HG02642 (cell line): ENCODE results near the gene ANKFN1.

Experiments used
- ATAC-seq: cut with Tn5 transposase; IDR thresholded peaks from one replicate; pipeline ENCODE4 v1.9.1; 2021; ENCODE audit warnings: mild to moderate bottlenecking; ENCODE audit not compliant: unreplicated experiment, poor library complexity

ANKFN1 gene, protein sequence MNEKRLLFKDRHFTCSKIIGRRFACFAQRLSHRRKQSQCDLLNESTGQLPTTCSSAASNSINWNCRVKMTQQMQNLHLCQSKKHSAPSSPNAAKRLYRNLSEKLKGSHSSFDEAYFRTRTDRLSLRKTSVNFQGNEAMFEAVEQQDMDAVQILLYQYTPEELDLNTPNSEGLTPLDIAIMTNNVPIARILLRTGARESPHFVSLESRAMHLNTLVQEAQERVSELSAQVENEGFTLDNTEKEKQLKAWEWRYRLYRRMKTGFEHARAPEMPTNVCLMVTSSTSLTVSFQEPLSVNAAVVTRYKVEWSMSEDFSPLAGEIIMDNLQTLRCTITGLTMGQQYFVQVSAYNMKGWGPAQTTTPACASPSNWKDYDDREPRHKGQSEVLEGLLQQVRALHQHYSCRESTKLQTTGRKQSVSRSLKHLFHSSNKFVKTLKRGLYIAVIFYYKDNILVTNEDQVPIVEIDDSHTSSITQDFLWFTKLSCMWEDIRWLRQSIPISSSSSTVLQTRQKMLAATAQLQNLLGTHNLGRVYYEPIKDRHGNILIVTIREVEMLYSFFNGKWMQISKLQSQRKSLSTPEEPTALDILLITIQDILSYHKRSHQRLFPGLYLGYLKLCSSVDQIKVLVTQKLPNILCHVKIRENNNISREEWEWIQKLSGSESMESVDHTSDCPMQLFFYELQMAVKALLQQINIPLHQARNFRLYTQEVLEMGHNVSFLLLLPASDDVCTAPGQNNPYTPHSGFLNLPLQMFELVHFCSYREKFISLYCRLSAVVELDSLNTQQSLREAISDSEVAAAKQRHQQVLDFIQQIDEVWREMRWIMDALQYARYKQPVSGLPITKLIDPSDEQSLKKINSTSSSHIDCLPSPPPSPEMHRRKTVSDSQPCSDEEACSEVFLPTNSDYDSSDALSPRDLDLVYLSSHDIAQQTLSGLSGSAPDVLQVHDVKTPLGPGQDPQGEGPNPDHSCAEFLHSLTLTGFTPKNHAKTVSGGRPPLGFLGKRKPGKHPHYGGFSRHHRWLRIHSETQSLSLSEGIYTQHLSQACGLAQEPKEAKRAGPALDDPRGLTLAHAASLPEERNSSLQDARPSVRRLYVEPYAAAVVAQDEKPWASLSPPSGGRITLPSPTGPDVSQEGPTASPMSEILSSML

DNA sequence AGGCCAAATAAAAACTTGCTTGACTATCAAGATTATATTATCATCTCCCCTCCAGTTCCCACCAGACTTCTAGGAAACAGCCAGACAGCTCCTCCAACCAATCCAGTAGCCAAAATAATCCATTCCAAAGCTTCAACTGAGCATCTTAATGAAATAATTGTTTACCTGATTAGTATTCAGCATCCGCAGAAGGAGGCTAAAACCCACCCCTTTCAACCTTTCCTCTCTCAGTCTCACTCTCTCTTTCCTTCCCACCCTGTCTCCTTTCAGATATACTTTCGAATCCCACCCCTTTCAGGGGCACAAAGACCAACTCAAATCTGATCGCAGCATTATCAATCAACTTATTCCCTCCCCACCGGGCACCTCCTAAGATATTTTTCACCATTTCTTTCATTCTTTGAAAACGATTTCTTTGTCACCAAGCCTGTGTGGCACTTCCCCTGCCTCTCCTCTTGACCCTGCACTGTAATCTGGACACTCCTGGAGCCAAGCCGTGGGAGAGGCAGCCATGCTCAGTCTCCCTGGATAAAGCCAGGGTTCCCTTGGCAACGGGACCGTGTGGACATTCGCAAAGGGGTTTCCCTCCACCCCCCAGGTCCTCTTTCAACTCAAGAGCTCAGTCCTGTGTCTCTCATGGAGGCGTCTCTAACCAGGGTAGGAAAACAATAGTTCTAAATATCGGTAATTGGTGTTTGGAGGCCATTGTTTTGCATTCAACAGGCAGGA is at the start of gene ANKFN1:
TSS of gene ANKFN1 (plus strand) at position 602 of the 729 bp plus-strand sequence. CDS start 59,193 bp downstream, outside the sequence.
- no peak for ATAC-seq

DNA sequence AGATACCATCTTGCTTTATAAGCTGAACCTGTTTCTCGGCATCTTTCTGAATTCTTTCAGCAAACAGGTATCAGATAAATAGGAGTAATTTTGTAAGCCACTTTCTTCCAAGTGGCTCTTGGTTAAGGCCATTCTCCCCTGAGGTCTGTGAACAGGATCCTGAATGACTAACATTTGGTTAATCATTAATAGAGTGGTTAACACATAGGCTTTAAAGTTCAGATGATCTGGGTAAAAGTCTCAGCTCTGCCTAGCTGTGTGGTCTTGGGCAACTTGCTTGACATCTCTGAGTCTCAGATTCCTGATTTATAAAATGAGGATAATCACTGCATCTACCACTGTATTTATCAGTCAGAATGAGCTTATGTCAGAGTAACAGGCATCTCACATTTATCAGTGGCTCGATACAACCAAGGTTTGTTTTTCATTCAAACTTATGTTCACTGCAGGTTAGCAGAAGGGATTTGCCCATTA is 44.4 kb upstream of the ANKFN1 start:
- peak; percentile 51 for ATAC-seq

DNA sequence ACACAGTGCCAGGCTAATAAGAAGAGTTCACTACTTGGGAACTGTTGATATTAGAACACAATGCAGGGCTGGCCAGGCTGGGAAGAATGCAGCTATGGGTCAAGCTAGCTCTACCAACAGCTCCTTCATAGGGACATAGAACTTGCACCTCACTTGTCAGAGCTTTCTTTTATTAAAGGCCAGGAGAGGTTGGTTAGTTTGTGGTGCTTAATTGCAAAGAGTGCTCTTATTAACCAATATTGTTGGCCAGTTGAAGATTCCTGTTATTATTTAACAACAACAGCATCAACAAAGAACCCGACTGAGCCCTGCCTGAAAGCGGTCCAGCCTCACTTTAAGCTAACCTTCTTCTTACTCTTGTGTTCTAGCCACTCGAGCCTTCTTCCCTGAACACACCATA is 43.4 kb upstream of the ANKFN1 start:
- no peak for ATAC-seq

GRCh38 chr17:56110463-56111135 is 42.7 kb upstream of the ANKFN1 start:
- no peak for ATAC-seq

DNA sequence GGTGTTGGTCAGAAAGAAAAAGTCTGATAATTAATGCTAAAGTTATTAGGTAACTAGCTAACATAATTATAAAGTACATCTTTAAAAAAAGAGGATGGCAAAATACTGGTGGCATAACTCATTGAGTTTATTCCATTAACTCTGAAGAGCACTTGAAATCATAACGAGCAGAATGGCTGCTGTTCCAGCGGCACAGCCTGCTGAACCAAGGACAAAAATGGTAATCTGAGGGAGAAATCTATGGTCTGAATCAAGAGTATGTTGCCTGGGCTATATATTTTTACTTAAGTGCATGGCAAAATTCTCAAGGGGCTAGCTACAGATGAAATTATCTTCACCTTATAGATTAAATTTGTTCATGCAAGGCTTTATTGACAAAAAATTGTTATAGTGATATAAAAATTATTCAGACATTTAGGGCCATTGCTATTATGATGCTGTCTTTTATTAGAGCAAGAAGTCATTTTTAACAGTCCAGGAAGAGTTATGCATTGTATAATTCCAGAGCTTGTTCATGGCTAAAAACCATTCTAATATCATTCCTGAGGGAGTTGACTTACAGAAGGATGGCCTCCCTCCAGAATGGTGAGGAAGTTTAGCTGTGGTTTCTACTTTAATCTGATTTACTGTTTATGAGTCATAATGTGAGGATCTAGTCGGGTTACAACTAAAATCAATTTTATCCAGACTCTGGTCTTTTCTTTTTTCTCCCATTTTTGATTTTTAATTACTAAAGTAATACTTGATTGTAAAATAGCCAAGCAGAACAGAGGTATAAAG is 41.4 kb upstream of the ANKFN1 start:
- no peak for ATAC-seq

GRCh38 chr17:56113486-56113885 is 39.8 kb upstream of the ANKFN1 start:
- no peak for ATAC-seq

- ATAC-seq: no peak
These were observed 38.8 kb upstream of the ANKFN1 start for GRCh38 chr17:56114469-56114868.

- no peak for ATAC-seq
These were observed 34.1 kb upstream of the ANKFN1 start for GRCh38 chr17:56119191-56119590.

GRCh38 chr17:56119936-56120335 is 33.3 kb upstream of the ANKFN1 start:
- ATAC-seq: no peak

- no peak for ATAC-seq
These were observed 31.9 kb upstream of the ANKFN1 start for GRCh38 chr17:56121191-56122051.

DNA sequence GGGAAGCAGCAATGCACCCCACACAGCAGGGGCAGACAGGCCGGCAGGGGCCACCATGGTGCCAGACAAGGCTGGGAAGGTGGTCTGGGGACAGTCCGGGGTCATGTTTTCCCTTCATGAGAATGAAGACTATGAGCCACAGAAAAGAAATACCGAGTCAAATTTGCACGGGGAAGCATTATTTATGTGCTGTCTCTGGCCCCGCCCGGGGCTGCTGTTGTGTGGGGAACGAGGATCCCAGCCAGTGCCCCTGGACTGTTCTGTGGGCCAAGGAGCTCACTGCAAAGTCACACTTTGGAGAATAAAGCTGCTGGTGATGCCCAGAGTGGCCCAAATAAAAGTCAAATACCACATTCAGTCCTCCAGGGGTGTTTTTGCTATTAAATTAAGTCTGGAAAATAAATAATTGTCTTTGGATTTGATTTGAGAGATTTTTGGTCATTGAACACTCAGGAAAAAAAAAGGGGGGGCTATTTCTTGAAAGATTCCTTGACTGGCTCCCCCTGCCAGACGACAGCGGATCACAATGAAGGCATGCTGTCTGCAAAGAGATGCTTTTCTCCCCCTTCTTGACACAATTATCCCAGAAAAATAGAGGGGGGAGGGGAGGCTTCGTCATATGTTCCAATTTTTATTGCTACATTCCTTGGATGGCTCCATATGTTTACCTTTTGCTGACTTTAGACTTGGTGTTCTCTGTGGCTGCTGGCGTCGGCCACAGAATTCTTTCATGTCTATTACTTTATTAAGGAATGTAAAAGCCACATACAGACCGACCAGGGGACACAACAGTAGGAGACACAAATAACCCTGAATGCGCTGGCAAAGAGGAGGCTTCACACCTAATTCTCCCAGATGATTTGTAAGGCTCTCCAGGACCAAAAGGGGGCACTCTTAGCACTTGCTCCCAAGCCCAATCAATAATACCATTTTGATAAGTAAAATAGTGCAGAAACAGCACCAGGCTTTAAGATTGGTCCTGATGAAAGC is 27.1 kb upstream of the ANKFN1 start:
- ATAC-seq: no peak

- no peak for ATAC-seq
These were observed 23.2 kb upstream of the ANKFN1 start for GRCh38 chr17:56130026-56130425.

- no peak for ATAC-seq
These were observed 22.6 kb upstream of the ANKFN1 start for GRCh38 chr17:56130631-56131030.

DNA sequence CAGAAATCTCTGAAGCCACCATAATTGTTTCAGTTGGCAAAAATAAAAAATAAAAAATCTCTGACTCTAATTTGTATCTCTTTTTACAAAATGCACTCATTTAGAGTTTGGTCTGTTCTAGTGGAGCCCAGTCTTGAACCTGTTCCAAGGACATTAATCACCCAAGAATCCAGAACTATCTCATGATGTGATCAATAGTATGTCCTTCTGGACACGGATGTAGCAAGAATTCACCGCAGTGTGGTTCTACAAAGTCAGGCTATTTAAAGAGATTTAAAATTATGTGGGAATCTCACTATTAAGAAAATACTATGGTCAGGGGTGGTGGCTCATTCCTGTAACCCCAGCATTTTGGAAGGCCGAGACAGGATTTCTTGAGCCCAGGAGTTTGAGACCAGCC is 21.8 kb upstream of the ANKFN1 start:
- ATAC-seq: no peak

- no peak for ATAC-seq
These were observed 17.0 kb upstream of the ANKFN1 start for GRCh38 chr17:56136301-56136700.

DNA sequence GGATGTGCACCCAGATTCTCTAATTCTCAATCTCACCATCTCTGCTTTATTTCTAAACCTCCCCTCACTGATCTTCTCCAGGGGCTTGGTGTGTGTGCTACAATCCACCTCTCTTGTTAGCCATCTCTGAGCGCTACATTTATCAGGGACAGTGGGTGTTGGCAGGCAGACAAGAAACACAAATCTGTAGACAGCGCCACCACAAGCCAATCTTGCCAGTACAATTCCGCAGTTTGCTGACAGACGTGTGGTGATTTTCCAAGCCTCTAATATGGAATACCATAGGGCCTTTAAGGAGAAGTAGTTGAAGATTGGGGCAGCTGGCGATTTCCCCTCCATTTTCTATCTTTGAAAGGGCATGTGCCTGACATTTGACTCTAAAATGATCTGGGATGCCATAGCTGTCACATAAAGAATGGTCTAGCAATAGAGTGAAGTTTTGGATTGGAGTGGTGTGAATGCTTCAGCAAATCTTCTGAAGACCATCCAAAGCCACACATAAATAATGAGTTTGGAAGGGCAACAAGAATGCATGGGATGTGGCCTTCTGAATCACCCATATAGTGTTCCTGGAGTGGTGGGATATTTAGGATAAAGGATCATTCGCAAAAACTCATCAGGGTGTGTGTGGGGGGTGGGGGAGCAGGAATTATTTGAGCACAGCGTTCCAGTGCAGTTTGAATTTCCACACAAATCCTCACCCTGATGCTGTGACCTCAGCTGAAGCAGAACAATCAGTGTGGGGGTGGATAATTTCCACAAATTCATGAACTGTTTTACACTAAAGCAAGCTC is 12.0 kb upstream of the ANKFN1 start:
- ATAC-seq: no peak
